Thymus (tissue), 14 donors: ENCODE results near the gene PSMD7. TPM values are rescaled to one million over a fixed set of nuclear protein-coding genes. Genes with fewer than 3 reads are reported as not detected.
A peak's percentile ranks its signal among the peaks of the same experiment; 100 is the strongest.

Experiments
- DNase-seq, 9 donors: peaks; one replicate each; pipeline ENCODE4 v3.0.0-alpha.2; 2013; ENCODE audit warnings: low spot score in 9 of 9, low read depth in 6 of 9, missing footprints in 1 of 9
- H3K27ac ChIP-seq, 2 donors: one replicate each; pipeline ENCODE4 v1.5.1; 2013; ENCODE audit warnings: control low read depth in 1 of 2, low read depth in 1 of 2, low read length in 1 of 2, mild to moderate bottlenecking in 1 of 2, moderate library complexity in 1 of 2
- H3K27me3 ChIP-seq, 2 donors: one replicate each; pipeline ENCODE4 v1.5.1; 2013; ENCODE audit warnings: low read length in 1 of 2; ENCODE audit not compliant: control insufficient read depth in 2 of 2, insufficient read depth in 1 of 2
- H3K36me3 ChIP-seq, 2 donors: one replicate each; pipeline ENCODE4 v1.5.1; 2013; ENCODE audit warnings: low read length in 1 of 2, mild to moderate bottlenecking in 1 of 2, moderate library complexity in 1 of 2; ENCODE audit not compliant: control insufficient read depth in 2 of 2, insufficient read depth in 2 of 2
- H3K4me1 ChIP-seq, 2 donors: one replicate each; pipeline ENCODE4 v1.5.1; 2013; ENCODE audit warnings: low read length in 2 of 2; ENCODE audit not compliant: control insufficient read depth in 2 of 2, insufficient read depth in 2 of 2
- H3K4me3 ChIP-seq, 2 donors: one replicate each; pipeline ENCODE4 v1.5.1; 2013; ENCODE audit warnings: low read length in 2 of 2, control low read depth in 1 of 2, mild to moderate bottlenecking in 1 of 2
- H3K9me3 ChIP-seq, 2 donors: one replicate each; pipeline ENCODE4 v1.5.1; 2013; ENCODE audit warnings: low read length in 1 of 2, mild to moderate bottlenecking in 1 of 2; ENCODE audit not compliant: control insufficient read depth in 2 of 2, insufficient read depth in 1 of 2
- WGBS: extraction: QIAGEN DNeasy Blood & Tissue Kit; methylation state at CpG from one replicate; pipeline ENCODE4 v1.1.7; 2013; 5-methylcytosine and 5-hydroxymethylcytosine counted together
- long read RNA-seq, 10 donors: transcript quantifications; one replicate each; lab custom pipeline, GENCODE V29; 2026
- polyA plus RNA-seq: library from polyadenylated mRNA; stranded (reverse); fragments of 200-250 nt; gene quantifications from one replicate; pipeline ENCODE4 v1.2.3, GENCODE V29; 2013
- total RNA-seq: library from RNA; stranded (reverse); fragments of 120-200 nt; gene quantifications from one replicate; pipeline ENCODE4 v1.2.4, GENCODE V29; 2013
- donor health status: healthy.

Gene PSMD7
- 91.4 TPM for total RNA-seq
- polyA plus RNA-seq = 64.5 TPM
- long read RNA-seq, donor 1, transcript PSMD7-201 (7 exons, 1,670 nt) = major isoform, 13 of 21 reads
- long read RNA-seq, donor 1, partial matches to known transcripts = 5 of 21 reads
- long read RNA-seq, donor 1, other reads (novel, unspliced or antisense) = 0 of 21 reads
- long read RNA-seq, donor 2 = 0 reads
- long read RNA-seq, donor 3, transcript PSMD7-201 (7 exons, 1,670 nt) = major isoform, 89 of 165 reads
- long read RNA-seq, donor 3, transcript PSMD7-202 (2 exons, 724 nt) = minor isoform, 13 of 165 reads
- long read RNA-seq, donor 3, partial matches to known transcripts = 56 of 165 reads
- long read RNA-seq, donor 3, other reads (novel, unspliced or antisense) = 0 of 165 reads
- long read RNA-seq, donor 4, transcript PSMD7-201 (7 exons, 1,670 nt) = major isoform, 27 of 39 reads
- long read RNA-seq, donor 4, partial matches to known transcripts = 10 of 39 reads
- long read RNA-seq, donor 4, other reads (novel, unspliced or antisense) = 0 of 39 reads
- long read RNA-seq, donor 5, transcript PSMD7-201 (7 exons, 1,670 nt) = major isoform, 105 of 157 reads
- long read RNA-seq, donor 5, transcript PSMD7-202 (2 exons, 724 nt) = minor isoform, 13 of 157 reads
- long read RNA-seq, donor 5, partial matches to known transcripts = 34 of 157 reads
- long read RNA-seq, donor 5, other reads (novel, unspliced or antisense) = 0 of 157 reads
- long read RNA-seq, donor 6, transcript PSMD7-201 (7 exons, 1,670 nt) = major isoform, 71 of 94 reads
- long read RNA-seq, donor 6, transcript PSMD7-202 (2 exons, 724 nt) = minor isoform, 5 of 94 reads
- long read RNA-seq, donor 6, partial matches to known transcripts = 15 of 94 reads
- long read RNA-seq, donor 6, other reads (novel, unspliced or antisense) = 0 of 94 reads
- long read RNA-seq, donor 7, transcript PSMD7-201 (7 exons, 1,670 nt) = major isoform, 69 of 92 reads
- long read RNA-seq, donor 7, transcript PSMD7-202 (2 exons, 724 nt) = minor isoform, 9 of 92 reads
- long read RNA-seq, donor 7, partial matches to known transcripts = 14 of 92 reads
- long read RNA-seq, donor 7, other reads (novel, unspliced or antisense) = 0 of 92 reads
- long read RNA-seq, donor 8, transcript PSMD7-201 (7 exons, 1,670 nt) = major isoform, 28 of 33 reads
- long read RNA-seq, donor 8, partial matches to known transcripts = 0 of 33 reads
- long read RNA-seq, donor 8, other reads (novel, unspliced or antisense) = 0 of 33 reads
- long read RNA-seq, donor 9, transcript PSMD7-202 (2 exons, 724 nt) = minor isoform, 6 of 67 reads
- long read RNA-seq, donor 9, transcript PSMD7-201 (7 exons, 1,670 nt) = major isoform, 48 of 67 reads
- long read RNA-seq, donor 9, partial matches to known transcripts = 12 of 67 reads
- long read RNA-seq, donor 9, other reads (novel, unspliced or antisense) = 0 of 67 reads
- long read RNA-seq, donor 10, transcript PSMD7-201 (7 exons, 1,670 nt) = major isoform, 41 of 59 reads
- long read RNA-seq, donor 10, partial matches to known transcripts = 13 of 59 reads
- long read RNA-seq, donor 10, other reads (novel, unspliced or antisense) = 0 of 59 reads

GRCh38 chr16:74296432-74297144 lies at the start of gene PSMD7:
TSS of gene PSMD7 (plus strand) at chr16:74296814. CDS start at chr16:74296915, 101 bp downstream.
- H3K27me3 ChIP-seq = no peaks in the 10 kb centered on the region
- peak; percentile 78 to 95 (median 87) for DNase-seq
- H3K4me1 ChIP-seq = peaks cover 12 to 16% of the 10 kb centered on the region in 2 donors
- under 1% methylated on average over 60 of the region's 60 CpGs for WGBS
- H3K36me3 ChIP-seq = peaks cover 14 to 31% of the 10 kb centered on the region in 2 donors
- H3K27ac ChIP-seq = peak within 1 kb of the TSS; percentile 86 to 94
- H3K9me3 ChIP-seq = no peaks in the 10 kb centered on the region
- H3K4me3 ChIP-seq = peak within 1 kb of the TSS; percentile 78 to 82

DNA sequence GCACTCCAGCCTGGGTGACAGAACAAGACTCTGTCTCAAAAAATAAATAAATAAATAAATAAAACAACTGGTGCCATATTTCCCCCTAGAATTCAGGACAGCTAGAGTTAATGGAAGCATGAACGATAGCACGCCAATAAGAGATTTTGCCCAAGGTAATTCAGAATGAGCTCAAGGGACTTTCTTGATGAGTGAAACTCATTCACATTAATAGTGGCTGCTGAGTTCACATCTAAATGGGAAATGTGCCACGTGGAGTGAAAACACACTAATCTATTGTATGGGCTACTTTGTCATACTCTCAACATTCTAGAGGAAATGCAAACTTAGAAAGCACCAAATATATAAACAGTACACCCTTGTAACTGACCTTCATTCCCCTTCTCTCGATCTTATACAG lies 47.4 kb upstream of the PSMD7 start:
- H3K27me3 ChIP-seq = no peaks in the 10 kb centered on the region
- H3K9me3 ChIP-seq = no peaks in the 10 kb centered on the region
- no peak for DNase-seq
- no peaks in the 10 kb centered on the region for H3K4me1 ChIP-seq
- H3K4me3 ChIP-seq = no peak overlapping the region
- WGBS = 93% methylated on average over 4 of the region's 4 CpGs
- H3K27ac ChIP-seq = no peak overlapping the region
- no peaks in the 10 kb centered on the region for H3K36me3 ChIP-seq

DNA sequence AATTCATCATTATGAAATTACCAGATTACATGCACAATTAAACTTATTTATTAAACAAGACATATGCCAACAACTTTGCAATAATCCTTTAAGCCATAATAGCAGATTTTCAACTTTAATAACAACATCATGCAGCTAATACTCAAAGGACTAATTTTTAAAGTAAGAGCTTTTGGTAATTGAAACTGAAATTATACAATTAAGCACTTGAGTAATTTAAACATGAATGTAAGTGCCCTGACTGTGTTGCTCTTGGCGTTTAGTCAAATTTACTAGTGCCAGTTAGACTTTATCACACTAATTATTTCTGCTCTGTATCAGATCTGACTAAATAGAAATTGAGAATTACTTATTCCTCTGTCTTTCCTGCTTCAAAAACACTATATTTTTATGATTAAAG lies 46.8 kb upstream of the PSMD7 start:
- no peaks in the 10 kb centered on the region for H3K36me3 ChIP-seq
- no peak overlapping the region for H3K4me3 ChIP-seq
- 90% methylated on average over 1 of the region's 1 CpG for WGBS

DNA sequence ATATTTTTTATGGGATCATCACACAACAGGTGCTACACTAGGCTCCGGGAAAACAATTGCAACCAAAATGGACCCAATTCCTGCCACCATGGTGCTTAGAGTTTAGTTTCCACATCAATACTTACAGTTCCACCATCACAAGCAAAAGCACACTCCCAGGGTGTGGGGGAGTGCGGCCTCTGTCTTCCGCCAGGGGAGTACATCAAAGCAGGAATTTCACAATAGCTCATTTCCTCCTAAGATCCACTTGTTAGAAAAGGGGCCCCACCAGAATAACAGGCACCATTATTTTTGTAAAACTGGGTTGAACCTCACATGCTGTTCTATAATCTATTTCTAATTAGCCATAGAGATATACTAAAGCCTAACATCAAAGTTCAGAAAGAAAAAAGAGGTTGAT lies 44.3 kb upstream of the PSMD7 start:
- no peaks in the 10 kb centered on the region for H3K36me3 ChIP-seq
- no peak for DNase-seq
- no peaks in the 10 kb centered on the region for H3K9me3 ChIP-seq
- WGBS = 92% methylated on average over 3 of the region's 3 CpGs
- H3K4me3 ChIP-seq = no peak overlapping the region
- no peaks in the 10 kb centered on the region for H3K27me3 ChIP-seq
- H3K4me1 ChIP-seq = no peaks in the 10 kb centered on the region
- no peak overlapping the region for H3K27ac ChIP-seq

More for the DNA sequence above, 46.8 kb upstream of the PSMD7 start:
- Histone ChIP-seq H3K27ac (no peak overlapping the region), H3K27me3 (no peaks in the 10 kb centered on the region), H3K9me3 (no peaks in the 10 kb centered on the region), H3K4me1 (no peaks in the 10 kb centered on the region)
- no peak for DNase-seq

DNA sequence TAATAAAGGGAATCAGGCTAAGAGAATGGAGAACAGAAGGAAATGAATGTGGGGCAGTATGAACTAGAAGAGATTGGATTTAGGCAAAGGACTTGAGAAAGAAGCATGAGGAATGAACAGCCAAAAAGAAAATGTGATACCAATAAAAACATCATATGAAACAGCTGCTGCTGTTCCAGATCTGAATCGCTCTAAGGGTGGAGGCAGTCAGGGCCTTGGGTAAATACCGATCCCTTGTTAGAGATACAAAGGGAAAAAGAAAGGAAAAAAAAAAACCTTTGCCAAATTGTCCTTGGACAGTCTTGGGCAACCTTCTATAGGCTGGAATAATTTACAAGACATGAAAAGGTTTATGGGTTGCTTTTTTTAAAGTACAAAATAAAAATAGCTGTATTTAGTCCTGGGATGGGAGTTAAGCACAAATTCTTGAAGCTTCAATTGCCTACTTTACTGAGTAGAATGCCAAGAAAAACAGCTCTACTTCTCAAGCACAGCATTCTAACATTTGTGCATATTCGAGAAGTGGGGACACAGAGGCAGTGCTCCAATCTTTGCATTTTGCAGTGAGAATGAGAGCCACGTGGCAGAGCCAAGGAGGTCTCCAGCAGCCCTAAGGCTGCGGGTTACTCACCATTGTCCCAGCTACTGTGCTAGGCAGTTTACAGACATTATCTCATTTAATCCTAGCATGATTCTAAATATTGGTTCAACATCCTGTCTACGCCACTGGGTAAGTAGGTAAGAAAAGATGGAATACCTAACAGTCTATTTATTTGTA lies 43.3 kb upstream of the PSMD7 start:
- no peaks in the 10 kb centered on the region for H3K36me3 ChIP-seq
- no peak for DNase-seq
- H3K4me3 ChIP-seq = no peak overlapping the region
- H3K9me3 ChIP-seq = no peaks in the 10 kb centered on the region
- H3K27ac ChIP-seq = no peak overlapping the region
- H3K27me3 ChIP-seq = no peaks in the 10 kb centered on the region
- WGBS = 85% methylated on average over 6 of the region's 6 CpGs
- H3K4me1 ChIP-seq = no peaks in the 10 kb centered on the region

DNA sequence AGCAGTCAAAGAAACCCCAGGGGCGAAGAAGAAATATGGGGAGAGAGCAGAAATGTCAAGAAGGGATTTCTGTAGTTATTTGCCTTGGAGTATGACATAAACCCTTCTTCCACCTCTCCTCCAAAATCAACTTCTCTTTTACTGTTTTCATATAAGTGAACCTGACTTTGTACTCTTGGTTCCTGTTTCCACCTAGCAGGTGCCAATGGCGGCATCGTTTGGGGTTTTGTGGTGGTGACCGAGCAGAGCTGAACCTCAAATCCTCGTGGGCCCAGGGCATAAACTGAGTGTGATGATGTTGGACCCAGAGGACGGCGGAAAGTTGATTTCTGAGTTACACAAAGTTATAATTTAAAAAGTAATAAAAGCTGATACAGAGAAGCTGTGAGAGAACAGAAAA lies 39.6 kb upstream of the PSMD7 start:
- Histone ChIP-seq H3K4me3 (no peak overlapping the region), H3K4me1 (no peaks in the 10 kb centered on the region), H3K36me3 (no peaks in the 10 kb centered on the region), H3K9me3 (no peaks in the 10 kb centered on the region), H3K27me3 (no peaks in the 10 kb centered on the region), H3K27ac (no peak overlapping the region)
- DNase-seq = no peak
- WGBS = 25% methylated on average over 7 of the region's 7 CpGs

DNA sequence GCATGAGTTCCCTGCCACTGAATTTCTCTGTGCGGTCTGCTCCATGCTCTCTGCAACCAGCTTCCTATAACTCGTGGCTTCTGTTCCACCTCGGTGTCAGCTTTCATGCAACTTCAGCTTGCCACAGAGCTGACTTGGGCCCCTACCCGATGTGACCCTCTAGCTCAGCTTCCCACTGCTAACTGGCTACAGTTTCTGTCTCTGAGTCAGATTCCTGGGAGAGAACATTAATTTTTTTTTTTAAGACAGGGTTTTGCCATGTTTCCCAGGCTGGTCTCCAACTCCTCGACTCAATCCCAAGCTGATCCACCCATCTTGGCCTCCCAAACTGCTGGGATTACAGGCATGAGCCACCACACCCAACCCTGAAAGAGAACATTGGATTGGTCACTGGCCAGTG lies 35.5 kb upstream of the PSMD7 start:
- 72% methylated on average over 5 of the region's 5 CpGs for WGBS

More for the DNA sequence above, 35.5 kb upstream of the PSMD7 start:
- H3K27me3 ChIP-seq = no peaks in the 10 kb centered on the region
- H3K4me3 ChIP-seq = no peak overlapping the region
- no peaks in the 10 kb centered on the region for H3K4me1 ChIP-seq
- no peaks in the 10 kb centered on the region for H3K9me3 ChIP-seq
- H3K27ac ChIP-seq = no peak overlapping the region
- DNase-seq = no peak
- H3K36me3 ChIP-seq = no peaks in the 10 kb centered on the region
